ENCODE data around the gene CELSR2.

DNA sequence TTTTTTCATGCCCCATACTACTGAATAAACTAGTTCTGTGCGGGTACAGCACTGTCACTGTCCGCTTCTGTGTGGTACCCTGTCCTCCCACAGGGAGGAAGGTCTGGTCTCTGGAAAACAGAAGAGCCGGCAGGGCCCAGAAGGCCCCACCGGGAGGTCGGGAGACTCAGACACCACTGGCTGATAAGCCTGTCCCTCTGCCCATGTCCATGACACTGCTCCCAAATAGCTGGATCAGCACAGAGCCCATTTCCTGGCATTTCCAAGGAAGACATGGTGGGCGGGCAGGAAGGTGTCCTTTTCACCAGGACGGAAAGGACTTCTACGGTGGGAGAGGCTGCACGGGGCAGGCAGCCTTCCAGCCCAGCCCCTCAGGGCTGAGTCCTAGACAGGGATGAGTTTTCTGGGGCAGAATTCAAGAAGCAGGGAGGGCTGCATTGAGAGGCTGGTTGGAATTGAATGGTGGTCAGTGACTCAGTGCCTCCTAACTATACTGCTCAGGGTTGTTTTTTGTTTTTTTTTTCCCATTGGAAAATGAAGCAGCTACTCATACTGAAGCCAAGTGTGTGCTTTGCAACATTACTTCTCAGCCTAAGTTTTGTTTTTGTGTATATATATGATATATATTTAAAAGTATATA, 26.5 kb downstream of the CELSR2 start:
- TF ChIP-seq, protein P1, sequence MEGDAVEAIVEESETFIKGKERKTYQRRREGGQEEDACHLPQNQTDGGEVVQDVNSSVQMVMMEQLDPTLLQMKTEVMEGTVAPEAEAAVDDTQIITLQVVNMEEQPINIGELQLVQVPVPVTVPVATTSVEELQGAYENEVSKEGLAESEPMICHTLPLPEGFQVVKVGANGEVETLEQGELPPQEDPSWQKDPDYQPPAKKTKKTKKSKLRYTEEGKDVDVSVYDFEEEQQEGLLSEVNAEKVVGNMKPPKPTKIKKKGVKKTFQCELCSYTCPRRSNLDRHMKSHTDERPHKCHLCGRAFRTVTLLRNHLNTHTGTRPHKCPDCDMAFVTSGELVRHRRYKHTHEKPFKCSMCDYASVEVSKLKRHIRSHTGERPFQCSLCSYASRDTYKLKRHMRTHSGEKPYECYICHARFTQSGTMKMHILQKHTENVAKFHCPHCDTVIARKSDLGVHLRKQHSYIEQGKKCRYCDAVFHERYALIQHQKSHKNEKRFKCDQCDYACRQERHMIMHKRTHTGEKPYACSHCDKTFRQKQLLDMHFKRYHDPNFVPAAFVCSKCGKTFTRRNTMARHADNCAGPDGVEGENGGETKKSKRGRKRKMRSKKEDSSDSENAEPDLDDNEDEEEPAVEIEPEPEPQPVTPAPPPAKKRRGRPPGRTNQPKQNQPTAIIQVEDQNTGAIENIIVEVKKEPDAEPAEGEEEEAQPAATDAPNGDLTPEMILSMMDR (IDR thresholded peaks at IDR 0.05), result no peak
- TF ChIP-seq POLR2A (IDR thresholded peaks at IDR 0.05), result no peak

Measured in lower leg skin (tissue), 3 donors.